LNCaP clone FGC (cell line): ENCODE measurements around the gene FOLR3.
"Not testable (repeated sequence)": the region's sequence is repeated elsewhere in the genome, so short reads cannot be mapped to it uniquely, and the experiment has no call there.

Experiments
- DNase-seq: peaks from one replicate; pipeline ENCODE4 v3.0.0-alpha.2; 2011; ENCODE audit warnings: low read depth
- H3K4me3 ChIP-seq: 2 replicates; pipeline ENCODE4 v1.5.1; 2011; ENCODE audit warnings: mild to moderate bottlenecking, low read depth, low read length, control low read depth
- CTCF ChIP-seq: IDR thresholded peaks from 2 replicates; pipeline ENCODE4 v1.5.1; 2012; ENCODE audit warnings: mild to moderate bottlenecking; ENCODE audit not compliant: control insufficient read depth, insufficient read depth; ENCODE audit errors: extremely low read depth

Gene FOLR3

GRCh38 chr11:72135891-72136683 lies 562 bp downstream of the FOLR3 start:
- no peak for DNase-seq
- H3K4me3 ChIP-seq: no peak overlapping the region
- TF ChIP-seq CTCF: no peak

- no peak for TF ChIP-seq CTCF
- H3K4me3 ChIP-seq: no peak overlapping the region
- DNase-seq: no peak
These were observed 1.2 kb downstream of the FOLR3 start for GRCh38 chr11:72136684-72137262.

GRCh38 chr11:72138821-72139390 lies 3.4 kb downstream of the FOLR3 start:
- DNase-seq: no peak
- H3K4me3 ChIP-seq: no peak overlapping the region
- TF ChIP-seq CTCF: no peak

- no peak for TF ChIP-seq CTCF
- DNase-seq: no peak
- no peak overlapping the region for H3K4me3 ChIP-seq
These were observed 4.0 kb downstream of the FOLR3 start for GRCh38 chr11:72139500-72139899.

GRCh38 chr11:72140661-72141060 lies 5.1 kb downstream of the FOLR3 start:
- H3K4me3 ChIP-seq: no peak overlapping the region
- no peak for TF ChIP-seq CTCF
- DNase-seq: no peak

- no peak overlapping the region for H3K4me3 ChIP-seq
- no peak for TF ChIP-seq CTCF
- DNase-seq: no peak
These were observed 5.5 kb downstream of the FOLR3 start for GRCh38 chr11:72141066-72141465.

GRCh38 chr11:72142086-72142485 lies 6.6 kb downstream of the FOLR3 start:
- not testable (repeated sequence) for DNase-seq, H3K4me3 ChIP-seq

GRCh38 chr11:72142543-72142942 lies 7.0 kb downstream of the FOLR3 start:
- not testable (repeated sequence) for DNase-seq, H3K4me3 ChIP-seq
